HEK293 (cell line): Measurements from ENCODE around the gene FBXO27.
A peak's percentile ranks its signal among the peaks of the same experiment; 100 is the strongest.

Experiments used
- CTCF ChIA-PET: fragments of 350-600 bp; formaldehyde crosslinking; extraction: SDS; loops from one replicate; lab custom pipeline; 2021; ENCODE audit warnings: antibody characterized with exemption; lab: Yijun Ruan, JAX
- POLR2A ChIA-PET: fragments of 300-600 bp; formaldehyde crosslinking; extraction: SDS; loops from one replicate; lab custom pipeline; 2020; ENCODE audit warnings: antibody characterized with exemption, inconsistent platforms; lab: Yijun Ruan, JAX
- H3K27ac ChIP-seq: fragments of 200-500 bp; sonication (Bioruptor generic); 2 replicates; pipeline ENCODE4 v1.5.1; 2014; ENCODE audit warnings: low read depth, low read length, control low read depth, inconsistent platforms; ENCODE audit errors: extremely low read depth
- H3K36me3 ChIP-seq, 2 experiments: fragments of 200-500 bp in 1 of 2; sonication (Bioruptor generic) in 1 of 2; 1 replicate in 1 of 2; 2 replicates in 1 of 2; pipeline ENCODE4 v1.5.1; 2014 to 2017; ENCODE audit warnings: inconsistent platforms in 2 of 2, low read length in 2 of 2; ENCODE audit not compliant: control insufficient read depth in 2 of 2, insufficient read depth in 1 of 2
- H3K4me1 ChIP-seq: fragments of 200-500 bp; sonication (Bioruptor generic); 2 replicates; pipeline ENCODE4 v1.5.1; 2014; ENCODE audit warnings: mild to moderate bottlenecking, low read length, inconsistent platforms; ENCODE audit not compliant: control insufficient read depth, insufficient read depth
- H3K4me3 ChIP-seq: 2 replicates; pipeline ENCODE4 v1.5.1; 2011; ENCODE audit warnings: low read depth, mild to moderate bottlenecking, control low read depth, low read length, moderate library complexity
- H3K9me3 ChIP-seq: fragments of 200-500 bp; sonication (Bioruptor generic); 2 replicates; pipeline ENCODE4 v1.5.1; 2014; ENCODE audit warnings: low read depth, low read length, inconsistent platforms; ENCODE audit not compliant: control insufficient read depth, insufficient read depth
- BCL11B ChIP-seq: fragments of 450-650 bp; formaldehyde crosslinking; IDR thresholded peaks from 2 replicates; pipeline ENCODE4 v1.5.1; 2016; ENCODE audit warnings: low read depth, missing biosample characterization, missing genetic modification characterization
- KLF1 ChIP-seq: fragments of 450-650 bp; formaldehyde crosslinking; IDR thresholded peaks from 2 replicates; pipeline ENCODE4 v1.5.1; 2016; ENCODE audit warnings: missing biosample characterization, missing genetic modification characterization
- KLF7 ChIP-seq: fragments of 450-650 bp; formaldehyde crosslinking; IDR thresholded peaks from 2 replicates; pipeline ENCODE4 v1.5.1; 2016; ENCODE audit warnings: missing biosample characterization, missing genetic modification characterization, borderline replicate concordance
- OSR2 ChIP-seq: fragments of 450-650 bp; formaldehyde crosslinking; IDR thresholded peaks from 2 replicates; pipeline ENCODE4 v1.5.1; 2016; ENCODE audit warnings: missing biosample characterization, missing genetic modification characterization
- SP2 ChIP-seq: fragments of 450-650 bp; formaldehyde crosslinking; IDR thresholded peaks from 2 replicates; pipeline ENCODE4 v1.5.1; 2016; ENCODE audit warnings: missing biosample characterization, missing genetic modification characterization
- ZBTB11 ChIP-seq: fragments of 450-650 bp; formaldehyde crosslinking; conservative IDR thresholded peaks from 2 replicates; pipeline ENCODE4 v1.5.1; 2016; ENCODE audit warnings: low read depth, missing biosample characterization, missing genetic modification characterization
- ZBTB21 ChIP-seq: fragments of 450-650 bp; formaldehyde crosslinking; IDR thresholded peaks from 2 replicates; pipeline ENCODE4 v1.5.1; 2017; ENCODE audit warnings: missing biosample characterization, missing genetic modification characterization
- ZFP41 ChIP-seq: fragments of 450-650 bp; formaldehyde crosslinking; IDR thresholded peaks from 2 replicates; pipeline ENCODE4 v1.5.1; 2016; ENCODE audit warnings: missing biosample characterization, missing genetic modification characterization, borderline replicate concordance
- ZNF121 ChIP-seq: fragments of 450-650 bp; formaldehyde crosslinking; IDR thresholded peaks from 2 replicates; pipeline ENCODE4 v1.5.1; 2016; ENCODE audit warnings: missing biosample characterization, missing genetic modification characterization
- ZNF146 ChIP-seq: fragments of 450-650 bp; formaldehyde crosslinking; IDR thresholded peaks from 2 replicates; pipeline ENCODE4 v1.5.1; 2016; ENCODE audit warnings: missing biosample characterization, missing genetic modification characterization
- ZNF157 ChIP-seq: fragments of 450-650 bp; formaldehyde crosslinking; IDR thresholded peaks from 2 replicates; pipeline ENCODE4 v1.5.1; 2016; ENCODE audit warnings: missing biosample characterization, missing genetic modification characterization
- ZNF16 ChIP-seq: fragments of 450-650 bp; formaldehyde crosslinking; IDR thresholded peaks from 2 replicates; pipeline ENCODE4 v1.5.1; 2016; ENCODE audit warnings: low read depth, missing biosample characterization, missing genetic modification characterization
- ZNF175 ChIP-seq: fragments of 450-650 bp; formaldehyde crosslinking; IDR thresholded peaks from 2 replicates; pipeline ENCODE4 v1.5.1; 2016; ENCODE audit warnings: missing biosample characterization, missing genetic modification characterization
- ZNF221 ChIP-seq: fragments of 450-650 bp; formaldehyde crosslinking; IDR thresholded peaks from 2 replicates; pipeline ENCODE4 v1.5.1; 2017; ENCODE audit warnings: missing biosample characterization, missing genetic modification characterization, borderline replicate concordance
- ZNF280C ChIP-seq: fragments of 450-650 bp; formaldehyde crosslinking; IDR thresholded peaks from 2 replicates; pipeline ENCODE4 v1.5.1; 2016; ENCODE audit warnings: missing biosample characterization, missing genetic modification characterization
- ZNF48 ChIP-seq: fragments of 450-650 bp; formaldehyde crosslinking; IDR thresholded peaks from 2 replicates; pipeline ENCODE4 v1.5.1; 2016; ENCODE audit warnings: missing biosample characterization, missing genetic modification characterization
- ZNF514 ChIP-seq: fragments of 450-650 bp; formaldehyde crosslinking; IDR thresholded peaks from 2 replicates; pipeline ENCODE4 v1.5.1; 2016; ENCODE audit warnings: missing biosample characterization, missing genetic modification characterization
- ZNF596 ChIP-seq: fragments of 450-650 bp; IDR thresholded peaks from 2 replicates; pipeline ENCODE4 v1.5.0; 2018; ENCODE audit warnings: missing biosample characterization, mild to moderate bottlenecking, missing genetic modification characterization, moderate library complexity
- ZNF626 ChIP-seq: fragments of 450-650 bp; sonication (Bioruptor Pico); formaldehyde crosslinking; IDR thresholded peaks from 2 replicates; pipeline ENCODE4 v1.5.1; 2018; ENCODE audit warnings: missing biosample characterization, missing genetic modification characterization, inconsistent platforms
- ZNF664 ChIP-seq: fragments of 450-650 bp; formaldehyde crosslinking; IDR thresholded peaks from 2 replicates; pipeline ENCODE4 v1.5.1; 2016; ENCODE audit warnings: missing biosample characterization, missing genetic modification characterization
- ZNF677 ChIP-seq: fragments of 450-650 bp; IDR thresholded peaks from 2 replicates; pipeline ENCODE4 v1.5.0; 2018; ENCODE audit warnings: missing biosample characterization, mild to moderate bottlenecking, missing genetic modification characterization, moderate library complexity
- ZNF701 ChIP-seq: fragments of 450-650 bp; formaldehyde crosslinking; IDR thresholded peaks from 2 replicates; pipeline ENCODE4 v1.5.1; 2016; ENCODE audit warnings: missing biosample characterization, missing genetic modification characterization
- ZNF837 ChIP-seq: fragments of 450-650 bp; formaldehyde crosslinking; IDR thresholded peaks from 2 replicates; pipeline ENCODE4 v1.5.1; 2016; ENCODE audit warnings: missing biosample characterization, missing genetic modification characterization
- TF ChIP-seq, protein P1 (sequence below): fragments of 450-650 bp; formaldehyde crosslinking; optimal IDR thresholded peaks from 2 replicates; pipeline ENCODE3; 2016; ENCODE audit warnings: missing biosample characterization, mild to moderate bottlenecking, missing genetic modification characterization

Gene FBXO27

DNA sequence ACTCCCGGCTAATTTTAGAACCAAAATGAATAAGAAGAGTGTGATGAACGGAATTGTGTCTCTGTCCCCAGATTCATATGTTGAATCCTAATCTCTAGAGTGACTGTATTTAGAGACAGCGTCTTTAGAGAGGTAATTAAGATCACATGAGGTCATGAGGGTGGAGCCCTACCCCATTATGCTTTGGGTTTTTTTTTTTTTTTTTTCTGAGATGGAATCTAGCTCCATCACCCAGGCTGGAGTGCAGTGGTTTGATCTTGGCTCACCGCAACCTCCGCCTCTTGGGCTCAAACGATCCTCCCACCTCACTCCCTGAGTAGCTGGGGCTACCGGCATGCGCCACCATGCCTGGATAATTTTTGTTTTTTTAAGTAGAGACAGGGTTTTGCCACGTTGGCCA is 27.9 kb downstream of the FBXO27 start (continued):
- TF ChIP-seq ZNF280C (no peak), ZNF664 (tag by site-specific recombination) (peak; percentile 60), ZNF514 (no peak), KLF1 (tag by site-specific recombination) (peak; percentile 53), ZNF157 (no peak), ZFP41 (no peak), BCL11B (tag by site-specific recombination) (no peak), ZNF48 (no peak), ZNF701 (tag by site-specific recombination) (no peak), ZNF596 (tag by site-specific recombination) (no peak), ZNF16 (tag by site-specific recombination) (no peak), ZNF146 (no peak), SP2 (tag by site-specific recombination) (no peak), ZNF175 (tag by site-specific recombination) (no peak), ZBTB11 (tag by site-specific recombination) (no peak)
- TF ChIP-seq, protein P1, sequence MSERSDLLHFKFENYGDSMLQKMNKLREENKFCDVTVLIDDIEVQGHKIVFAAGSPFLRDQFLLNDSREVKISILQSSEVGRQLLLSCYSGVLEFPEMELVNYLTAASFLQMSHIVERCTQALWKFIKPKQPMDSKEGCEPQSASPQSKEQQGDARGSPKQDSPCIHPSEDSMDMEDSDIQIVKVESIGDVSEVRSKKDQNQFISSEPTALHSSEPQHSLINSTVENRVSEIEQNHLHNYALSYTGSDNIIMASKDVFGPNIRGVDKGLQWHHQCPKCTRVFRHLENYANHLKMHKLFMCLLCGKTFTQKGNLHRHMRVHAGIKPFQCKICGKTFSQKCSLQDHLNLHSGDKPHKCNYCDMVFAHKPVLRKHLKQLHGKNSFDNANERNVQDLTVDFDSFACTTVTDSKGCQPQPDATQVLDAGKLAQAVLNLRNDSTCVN (tag by site-specific recombination): no peak
- TF ChIP-seq, all 188 proteins: peak for 5

DNA sequence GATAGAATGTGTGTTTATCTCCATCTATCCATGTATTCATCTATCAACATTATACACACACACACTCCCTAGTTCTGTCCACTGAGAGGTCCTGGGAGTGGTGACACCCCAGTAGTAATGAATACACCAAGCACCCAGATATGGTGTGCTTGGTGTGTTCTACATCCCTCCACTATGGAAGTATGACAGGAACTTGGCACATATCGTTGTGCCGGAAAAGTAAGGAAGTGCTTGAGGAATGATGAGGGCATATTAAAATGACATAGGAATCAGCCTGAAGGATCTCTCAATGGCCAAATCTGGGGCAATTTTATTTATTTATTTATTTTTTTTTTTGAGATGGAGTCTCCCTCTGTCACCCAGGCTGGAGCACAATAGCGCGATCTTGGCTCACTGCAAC is 28.6 kb downstream of the FBXO27 start:
- no peak overlapping the region for H3K27ac ChIP-seq
- no peak overlapping the region for H3K4me3 ChIP-seq
- ChIA-PET POLR2A (no interaction called here), CTCF (interaction anchor here (0.6 kb wide), 1 partner anchor 27 kb away, joined by 3 read pairs; no protein-coding TSS in a partner anchor)
- H3K36me3 ChIP-seq: no peaks in the 10 kb centered on the region; a peak in 1 of 3 replicates
- H3K9me3 ChIP-seq: no peaks in the 10 kb centered on the region
- H3K4me1 ChIP-seq: no peaks in the 10 kb centered on the region
- 0 out of 2 replicates have a peak, but pooled peaks have one; percentile 3 for TF ChIP-seq ZBTB21 (tag by site-specific recombination)
- no peak for TF ChIP-seq ZNF221

- Histone ChIP-seq H3K4me1 (no peaks in the 10 kb centered on the region), H3K9me3 (no peaks in the 10 kb centered on the region), H3K27ac (no peak overlapping the region), H3K36me3 (no peaks in the 10 kb centered on the region; a peak in 1 of 3 replicates), H3K4me3 (no peak overlapping the region)
- POLR2A ChIA-PET: no interaction called here
- no peak for TF ChIP-seq ZNF626 (tag by site-specific recombination)
- no peak for TF ChIP-seq SP2 (tag by site-specific recombination)
- no peak for TF ChIP-seq ZNF175 (tag by site-specific recombination)
- no peak for TF ChIP-seq ZNF677 (tag by site-specific recombination)
- no peak for TF ChIP-seq OSR2
- no peak for TF ChIP-seq ZNF837
- TF ChIP-seq ZNF121 (tag by site-specific recombination): peak; percentile 97
- TF ChIP-seq KLF7 (tag by site-specific recombination): no peak
- CTCF ChIA-PET: interaction anchor here (0.7 kb wide), 1 partner anchor 43 kb away, joined by 3 read pairs; no protein-coding TSS in a partner anchor
Observed at GRCh38 chr19:39003188-39003587, 29.2 kb downstream of the FBXO27 start.
